HepG2 (cell line): ENCODE results near the gene THRA. TPM values are rescaled to one million over a fixed set of nuclear protein-coding genes. Genes with fewer than 3 reads are reported as not detected.
A peak's percentile ranks its signal among the peaks of the same experiment; 100 is the strongest.

Experiments
- ATAC-seq: fragments of 200-7000 bp; cut with Tn5 transposase; 3 replicates; pipeline ENCODE4 v1.9.1; 2020; ENCODE audit warnings: mild to moderate bottlenecking, moderate library complexity
- BruUV-seq: library from RNA; stranded (reverse); fragments of 400-500 nt; replicated peaks from 2 replicates; lab custom pipeline; 2021; lab: Mats Ljungman, UMichigan
- CTCF ChIA-PET: fragments of 300-600 bp; formaldehyde crosslinking; extraction: SDS; loops from one replicate; lab custom pipeline; 2021; ENCODE audit warnings: low total read pairs, inconsistent platforms, low intra/inter-chr PET ratio; lab: Yijun Ruan, JAX
- POLR2A ChIA-PET: fragments of 350-600 bp; sonication (Branson Sonifier 250); formaldehyde crosslinking; loops from one replicate; lab custom pipeline; 2020; ENCODE audit warnings: antibody characterized with exemption, inconsistent platforms; lab: Yijun Ruan, JAX
- DNase-seq: peaks from one replicate; pipeline ENCODE4 v3.0.0-alpha.2; 2015; ENCODE audit warnings: low spot score
- FAIRE-seq: peaks from 3 replicates; lab custom pipeline; 2011; peaks lifted over from hg19 to GRCh38; lab: Jason Lieb, UNC
- H2AFZ ChIP-seq: one replicate; pipeline ENCODE4 v1.6.1; 2011; ENCODE audit warnings: low read length, inconsistent platforms
- H3K27ac ChIP-seq: fragments of 300-600 bp; 3 replicates; pipeline ENCODE4 v1.8.0; 2011; ENCODE audit warnings: mixed run types, mild to moderate bottlenecking, mixed read lengths, low read length, inconsistent platforms; ENCODE audit not compliant: insufficient read depth; ENCODE audit errors: extremely low read length
- H3K27me3 ChIP-seq, 2 experiments: fragments of 200-600 bp in 1 of 2; 2 replicates in 1 of 2; 3 replicates in 1 of 2; pipeline versions ENCODE4 v1.6.0 to v1.8.0; 2011; ENCODE audit warnings: low read length in 2 of 2, mild to moderate bottlenecking in 2 of 2, moderate library complexity in 2 of 2, inconsistent platforms in 1 of 2; ENCODE audit not compliant: insufficient read depth in 2 of 2, control insufficient read depth in 1 of 2
- H3K36me3 ChIP-seq, 2 experiments: fragments of 200-600 bp in 1 of 2; replicated peaks in 1 of 2; 2 replicates in 1 of 2; 3 replicates in 1 of 2; pipeline versions ENCODE4 v1.5.1 to v1.8.0; 2011; ENCODE audit warnings: low read length in 2 of 2, inconsistent platforms in 1 of 2; ENCODE audit not compliant: insufficient read depth in 2 of 2, control insufficient read depth in 1 of 2
- H3K4me1 ChIP-seq: 2 replicates; pipeline ENCODE4 v1.5.1; 2012; ENCODE audit warnings: low read length, inconsistent platforms; ENCODE audit not compliant: insufficient read depth
- H3K4me2 ChIP-seq: 2 replicates; pipeline ENCODE4 v1.6.0; 2011; ENCODE audit warnings: low read depth, low read length, inconsistent platforms
- H3K4me3 ChIP-seq, 3 experiments: fragments of 200-600 bp in 1 of 3; sonication (generic), shearing (Covaris generic) in 1 of 3; replicated peaks in 1 of 3; 2 replicates each; pipeline ENCODE4 v1.5.1; 2011 to 2016; ENCODE audit warnings: low read length in 3 of 3, inconsistent platforms in 2 of 3, low read depth in 2 of 3, mild to moderate bottlenecking in 2 of 3, control low read depth in 1 of 3, mixed read lengths in 1 of 3; ENCODE audit not compliant: insufficient read depth in 1 of 3
- H3K79me2 ChIP-seq: one replicate; pipeline ENCODE4 v1.6.1; 2011; ENCODE audit warnings: low read length, inconsistent platforms; ENCODE audit not compliant: insufficient read depth
- H3K9ac ChIP-seq: 2 replicates; pipeline ENCODE4 v1.6.0; 2011; ENCODE audit warnings: mild to moderate bottlenecking, low read depth, low read length, inconsistent platforms; ENCODE audit not compliant: insufficient read depth
- H3K9me3 ChIP-seq: 2 replicates; pipeline ENCODE4 v1.5.1; 2012; ENCODE audit warnings: mild to moderate bottlenecking, low read length
- H4K20me1 ChIP-seq: 2 replicates; pipeline ENCODE4 v1.6.0; 2011; ENCODE audit warnings: inconsistent platforms, mild to moderate bottlenecking, low read length, moderate library complexity; ENCODE audit not compliant: insufficient read depth
- GATA4 ChIP-seq: sonication (generic); IDR thresholded peaks from 2 replicates; pipeline ENCODE4 v1.6.1; 2016; ENCODE audit warnings: antibody characterized with exemption, low read depth, borderline replicate concordance
- MAFG ChIP-seq: sonication (generic); formaldehyde crosslinking; IDR thresholded peaks from 2 replicates; pipeline ENCODE4 v1.5.1; 2020; ENCODE audit warnings: mild to moderate bottlenecking, missing genetic modification reagents
- POGK ChIP-seq: sonication (generic); formaldehyde crosslinking; conservative IDR thresholded peaks from 2 replicates; pipeline ENCODE4 v1.8.0; 2022; ENCODE audit warnings: mild to moderate bottlenecking, moderate library complexity, missing genetic modification reagents
- ZBTB25 ChIP-seq: IDR thresholded peaks from 2 replicates; pipeline ENCODE4 v1.6.1; 2018; ENCODE audit warnings: missing genetic modification reagents
- ZBTB39 ChIP-seq: sonication (generic); formaldehyde crosslinking; IDR thresholded peaks from 2 replicates; pipeline ENCODE4 v1.5.0; 2020; ENCODE audit warnings: missing genetic modification reagents
- ZNF333 ChIP-seq: sonication (generic); formaldehyde crosslinking; IDR thresholded peaks from 2 replicates; pipeline ENCODE4 v1.4.0; 2020; ENCODE audit warnings: mild to moderate bottlenecking, missing genetic modification reagents, borderline replicate concordance
- ZNF362 ChIP-seq: sonication (generic); formaldehyde crosslinking; IDR thresholded peaks from 2 replicates; pipeline ENCODE4 v1.4.0; 2020; ENCODE audit warnings: missing genetic modification reagents, mild to moderate bottlenecking, borderline replicate concordance
- WGBS: methylation state at CpG from one replicate; pipeline ENCODE4 v1.1.6; 2017; ENCODE audit warnings: low lambda C conversion rate; 5-methylcytosine and 5-hydroxymethylcytosine counted together
- in situ Hi-C: cut with HindIII; loops from 2 replicates; pipeline ENCODE4 v1.10.0; 2017; ENCODE audit warnings: low pct_unique_long_range_greater_than_20kb; ENCODE audit not compliant: extremely low pct_ligation_motif_present
- intact Hi-C: fragments of 100-400 bp; cut with micrococcal nuclease; formaldehyde crosslinking; loops from one replicate; pipeline ENCODE4 v1.10.0; 2022; ENCODE audit not compliant: unreplicated experiment
- polyA plus RNA-seq, 8 experiments: library from polyadenylated mRNA; depleted of rRNA in 3 of 8; stranded (reverse) in 7 of 8; unstranded in 1 of 8; fragments of >200 nt; fragmentation: Illumina TruSeq in 4 of 8; extraction: Trizol in 4 of 8; gene quantifications; 2 replicates each; pipeline versions ENCODE4 v1.2.1 to v1.2.3, GENCODE V29; 2011 to 2016; ENCODE audit warnings: low read depth in 4 of 8, missing spikeins in 1 of 8, mixed read lengths in 1 of 8; ENCODE audit not compliant: insufficient read depth in 1 of 8
- total RNA-seq, 5 experiments: library from RNA; depleted of rRNA; stranded (reverse); fragments of >200 nt; fragmentation: Illumina TruSeq; extraction: Trizol; gene quantifications; 2 replicates each; pipeline ENCODE4 v1.2.3, GENCODE V29; 2016; ENCODE audit warnings: low read depth in 1 of 5

THRA gene
- total and polyA plus RNA-seq, 2 of the 13 experiments (the other 11 are each of a cell fraction or from before 2014, with no cell fraction given) = 8.0 to 9.9 TPM

- Histone ChIP-seq H3K27me3 (no peaks in the 10 kb centered on the region), H2AFZ (no peak overlapping the region), H3K9ac (no peak overlapping the region), H3K27ac (no peak overlapping the region), H3K36me3 (peaks cover 4 to 10% of the 10 kb centered on the region in 2 experiments; a peak in 2 of 5 replicates), H3K79me2 (no peaks in the 10 kb centered on the region), H3K9me3 (no peaks in the 10 kb centered on the region), H3K4me1 (peaks cover 12% of the 10 kb centered on the region), H3K4me2 (no peak overlapping the region), H3K4me3 (no peak overlapping the region), H4K20me1 (no peaks in the 10 kb centered on the region)
- BruUV-seq = TSS peak; percentile 39
- TF ChIP-seq ZBTB39 = no peak
- TF ChIP-seq ZBTB25 (CRISPR knock-in tag) = no peak
- no peak for TF ChIP-seq POGK
- TF ChIP-seq MAFG = no peak
- TF ChIP-seq GATA4 = no peak
- TF ChIP-seq ZNF333 (CRISPR knock-in tag) = no peak
- no peak for TF ChIP-seq ZNF362 (CRISPR knock-in tag)
- POLR2A ChIA-PET = no interaction called here
- CTCF ChIA-PET = no interaction called here
- in situ Hi-C loops (no loop called here), intact Hi-C loops (no loop called here)
- ATAC-seq (no peak), DNase-seq (no peak), FAIRE-seq (no peak)
- 96% methylated on average over 2 of the region's 2 CpGs for WGBS
Measured at GRCh38 chr17:40041196-40041595, 21.6 kb upstream of the THRA start.
